K562 (cell line): ENCODE data around the gene NECTIN4. TPM values are rescaled to one million over a fixed set of nuclear protein-coding genes. Genes with fewer than 3 reads are reported as not detected.

Source experiments
- ATAC-seq: fragments of 200-7000 bp; cut with Tn5 transposase; 3 replicates; pipeline ENCODE4 v1.9.1; 2020; ENCODE audit warnings: moderate library complexity
- BruUV-seq: library from RNA; stranded (reverse); fragments of 400-500 nt; replicated peaks from 2 replicates; lab custom pipeline; 2021; lab: Mats Ljungman, UMichigan
- CTCF ChIA-PET: fragments of 300-600 bp; formaldehyde crosslinking; extraction: SDS; loops from one replicate; lab custom pipeline; 2021; ENCODE audit warnings: low intra/inter-chr PET ratio; lab: Yijun Ruan, JAX
- POLR2A ChIA-PET: fragments of 300-600, 350-650 bp; sonication (Branson Sonifier 250); formaldehyde crosslinking; extraction: SDS; loops from one replicate; lab custom pipeline; 2021; ENCODE audit warnings: antibody characterized with exemption, inconsistent platforms; lab: Yijun Ruan, JAX
- DNase-seq, 4 experiments: peaks; one replicate each; pipeline versions ENCODE4 v3.0.0 to v3.0.0-alpha.2; 2011 to 2018; ENCODE audit warnings: low spot score in 3 of 4, mixed read lengths in 3 of 4; ENCODE audit errors: extremely low read depth in 1 of 4
- FAIRE-seq: peaks from 2 replicates; lab custom pipeline; 2011; peaks lifted over from hg19 to GRCh38; lab: Jason Lieb, UNC
- H2AFZ ChIP-seq: 2 replicates; pipeline ENCODE4 v1.6.0; 2011; ENCODE audit warnings: low read depth, low read length, control low read depth, inconsistent platforms
- H3K27ac ChIP-seq: fragments of 200-600 bp; 3 replicates; pipeline ENCODE4 v1.8.0; 2011; ENCODE audit warnings: low read depth, mild to moderate bottlenecking, control low read depth, inconsistent platforms, low read length, moderate library complexity, mixed read lengths; ENCODE audit errors: extremely low read depth
- H3K27me3 ChIP-seq, 2 experiments: fragments of 300-600 bp in 1 of 2; 2 replicates in 1 of 2; 3 replicates in 1 of 2; pipeline versions ENCODE4 v1.6.0 to v1.8.0; 2011; ENCODE audit warnings: inconsistent platforms in 2 of 2, low read length in 2 of 2, mild to moderate bottlenecking in 1 of 2, mixed read lengths in 1 of 2, moderate library complexity in 1 of 2; ENCODE audit not compliant: control insufficient read depth in 2 of 2, insufficient read depth in 2 of 2
- H3K36me3 ChIP-seq: fragments of 300-600 bp; 3 replicates; pipeline ENCODE4 v1.8.0; 2011; ENCODE audit warnings: mild to moderate bottlenecking, low read length, inconsistent platforms; ENCODE audit not compliant: control insufficient read depth, insufficient read depth
- H3K4me1 ChIP-seq, 2 experiments: fragments of 200-600 bp in 1 of 2; replicated peaks in 1 of 2; 2 replicates in 1 of 2; 3 replicates in 1 of 2; pipeline versions ENCODE4 v1.5.1 to v1.8.0; 2011; ENCODE audit warnings: inconsistent platforms in 2 of 2, low read length in 2 of 2, mild to moderate bottlenecking in 1 of 2, mixed read lengths in 1 of 2, moderate library complexity in 1 of 2; ENCODE audit not compliant: control insufficient read depth in 2 of 2, insufficient read depth in 2 of 2
- H3K4me2 ChIP-seq: 2 replicates; pipeline ENCODE4 v1.6.1; 2011; ENCODE audit warnings: low read length, control low read depth, inconsistent platforms, mixed read lengths; ENCODE audit not compliant: insufficient read depth
- H3K4me3 ChIP-seq: fragments of 200-600 bp; sonication (generic), shearing (Covaris generic); 2 replicates; pipeline ENCODE4 v1.5.1; 2016; ENCODE audit warnings: control low read depth, inconsistent platforms
- H3K79me2 ChIP-seq: fragments of 200-600 bp; 3 replicates; pipeline ENCODE4 v1.8.0; 2011; ENCODE audit warnings: low read length, inconsistent platforms; ENCODE audit not compliant: control insufficient read depth, insufficient read depth
- H3K9ac ChIP-seq, 2 experiments: 2 replicates each; pipeline versions ENCODE4 v1.6.0 to v1.6.1; 2011; ENCODE audit warnings: low read depth in 2 of 2, low read length in 2 of 2, control low read depth in 1 of 2, inconsistent platforms in 1 of 2, mild to moderate bottlenecking in 1 of 2, mixed read lengths in 1 of 2; ENCODE audit not compliant: insufficient read depth in 1 of 2
- H3K9me1 ChIP-seq: one replicate; pipeline ENCODE4 v1.6.0; 2011; ENCODE audit warnings: inconsistent platforms, mild to moderate bottlenecking, low read length, moderate library complexity; ENCODE audit not compliant: control insufficient read depth, insufficient read depth
- H3K9me3 ChIP-seq: replicated peaks from 2 replicates; pipeline ENCODE4 v1.5.1; 2011; ENCODE audit warnings: low read depth, low read length, inconsistent platforms; ENCODE audit not compliant: control insufficient read depth, insufficient read depth
- H4K20me1 ChIP-seq: replicated peaks from 2 replicates; pipeline ENCODE4 v1.6.1; 2011; ENCODE audit warnings: low read length, inconsistent platforms, mixed read lengths; ENCODE audit not compliant: control insufficient read depth, insufficient read depth
- HDGF ChIP-seq: fragments of 450-650 bp; IDR thresholded peaks from 2 replicates; pipeline ENCODE4 v1.6.1; 2016
- MYNN ChIP-seq, 2 experiments: sonication (generic); formaldehyde crosslinking in 1 of 2; IDR thresholded peaks; 2 replicates each; pipeline versions ENCODE4 v1.5.0 to v1.6.1; 2016 to 2020; ENCODE audit warnings: antibody characterized with exemption in 1 of 2, missing genetic modification reagents in 1 of 2
- NR0B1 ChIP-seq: fragments of 450-650 bp; IDR thresholded peaks from one replicate; pipeline ENCODE4 v1.6.1; 2018; ENCODE audit warnings: mild to moderate bottlenecking, moderate library complexity; ENCODE audit not compliant: partially characterized antibody
- PATZ1 ChIP-seq: fragments of 250-450 bp; sonication (Bioruptor Pico); IDR thresholded peaks from 2 replicates; pipeline ENCODE4 v1.5.0; 2020; ENCODE audit warnings: mild to moderate bottlenecking, borderline replicate concordance
- RERE ChIP-seq: sonication (generic); formaldehyde crosslinking; IDR thresholded peaks from 2 replicates; pipeline ENCODE4 v1.8.0; 2023; ENCODE audit warnings: missing genetic modification reagents, mild to moderate bottlenecking, borderline replicate concordance
- SPI1 ChIP-seq: IDR thresholded peaks from 2 replicates; pipeline ENCODE4 v1.6.1; 2011; ENCODE audit warnings: low read depth, low read length, control low read depth, borderline replicate concordance
- ZHX1 ChIP-seq: fragments of 150-350 bp; conservative IDR thresholded peaks from 2 replicates; pipeline ENCODE4 v1.6.1; 2014; ENCODE audit warnings: low read length
- ZNF445 ChIP-seq: fragments of 250-450 bp; sonication (Bioruptor Pico); IDR thresholded peaks from 2 replicates; pipeline ENCODE4 v1.4.0; 2020; ENCODE audit warnings: low read depth, mild to moderate bottlenecking, moderate library complexity
- ZNF57 ChIP-seq: fragments of 450-650 bp; formaldehyde crosslinking; IDR thresholded peaks from 2 replicates; pipeline ENCODE4 v1.4.0; 2020; ENCODE audit warnings: mild to moderate bottlenecking, moderate library complexity
- WGBS: fragments of 100-300 bp; shearing (Covaris generic); methylation state at CpG from one replicate; pipeline ENCODE4 v1.1.6; 2016; ENCODE audit warnings: low coverage, mixed read lengths; ENCODE audit not compliant: insufficient coverage; ENCODE audit errors: missing lambda C conversion rate; 5-methylcytosine and 5-hydroxymethylcytosine counted together
- in situ Hi-C: fragments of 300-500 bp; cut with MboI; formaldehyde crosslinking; loops from 4 replicates; pipeline ENCODE4 v1.15.0; 2018; ENCODE audit warnings: inconsistent platforms, mixed read lengths
- intact Hi-C: fragments of 100-400 bp; cut with micrococcal nuclease; formaldehyde crosslinking; loops from 2 replicates; pipeline ENCODE4 v1.14.2; 2022
- polyA plus RNA-seq, 8 experiments: library from polyadenylated mRNA; depleted of rRNA in 4 of 8; stranded (reverse) in 5 of 8; unstranded in 3 of 8; fragments of >200 nt; fragmentation: Nextera tagmentation in 2 of 8; fragmentation: Illumina TruSeq in 1 of 8; extraction: Ambion mirVana in 2 of 8; extraction: Trizol in 1 of 8; gene quantifications; 2 replicates each; pipeline versions ENCODE4 v1.2.1 to v1.2.3, GENCODE V29; 2011 to 2014; ENCODE audit warnings: inconsistent platforms in 1 of 8, missing spikeins in 1 of 8
- total RNA-seq, 7 experiments: library from RNA; depleted of rRNA in 6 of 7; stranded (reverse); fragments of >200 nt in 6 of 7; fragmentation: Illumina TruSeq in 2 of 7; extraction: Trizol in 2 of 7; gene quantifications; 2 replicates each; pipeline versions ENCODE4 v1.2.1 to v1.2.3, GENCODE V29; 2011 to 2021; ENCODE audit warnings: low replicate concordance in 1 of 7

Gene NECTIN4
- total and polyA plus RNA-seq, 9 of the 15 experiments (the other 6 are each of a cell fraction or from before 2014, with no cell fraction given) = 0.01 to 0.09 TPM; not detected in 7

- DNase-seq = no peak
- ATAC-seq = no peak
- in situ Hi-C loops = loop anchor here (25.0 kb wide), 1 partner anchor 251 kb away; no protein-coding TSS in a partner anchor
- Histone ChIP-seq H3K79me2 (no peaks in the 10 kb centered on the region), H3K4me3 (no peak overlapping the region), H4K20me1 (no peaks in the 10 kb centered on the region), H3K4me1 (peaks cover 6 to 8% of the 10 kb centered on the region in 2 experiments; a peak in 4 of 5 replicates), H3K27me3 (no peaks in the 10 kb centered on the region), H3K4me2 (no peak overlapping the region), H3K27ac (no peak overlapping the region), H3K9ac (no peak overlapping the region; a peak in 1 of 4 replicates), H2AFZ (no peak overlapping the region), H3K36me3 (no peaks in the 10 kb centered on the region), H3K9me1 (no peaks in the 10 kb centered on the region), H3K9me3 (0 out of 2 replicates have a peak, but pooled peaks cover 3% of the 10 kb centered on the region)
- CTCF ChIA-PET = no interaction called here
- no peak for FAIRE-seq
- 18% methylated on average over 2 of the region's 3 CpGs for WGBS
- BruUV-seq = no TSS peak
- intact Hi-C loops = no loop called here
- POLR2A ChIA-PET = interaction anchor here (0.9 kb wide), 1 partner anchor 9 kb away, joined by 3 read pairs; the partner anchor contains the start of gene KLHDC9
- TF ChIP-seq SPI1 (no peak), MYNN (IDR thresholded peaks at IDR 0.05) (no peak), MYNN (CRISPR knock-in tag; IDR thresholded peaks at IDR 0.05) (no peak), NR0B1 (no peak), ZHX1 (no peak), ZNF445 (CRISPR knock-in tag) (no peak), ZNF57 (CRISPR knock-in tag) (no peak), HDGF (no peak), RERE (CRISPR knock-in tag) (no peak), PATZ1 (CRISPR knock-in tag) (no peak)
Observed at GRCh38 chr1:161088587-161089110, 709 bp downstream of the NECTIN4 start.
